Measurements from ENCODE around the gene TGFBR3L. TPM values are rescaled to one million over a fixed set of nuclear protein-coding genes. Genes with fewer than 3 reads are reported as not detected.

TGFBR3L gene
- total RNA-seq, 2 experiments from 2014 or later = 0.13 to 0.61 TPM

GRCh38 chr19:7933411-7933810 lies 18.8 kb downstream of the TGFBR3L start:
- Histone ChIP-seq H3K9me2 (ENCODE audit: insufficient read depth, low read length) (no peaks in the 10 kb centered on the region), H3K4me1 (ENCODE audit: insufficient read depth, low read length, poor library complexity, severe bottlenecking) (no peaks in the 10 kb centered on the region), H2AFZ (ENCODE audit: low read length) (no peak overlapping the region), H3K4me2 (ENCODE audit: low read length) (no peak overlapping the region), H4K20me1 (ENCODE audit: insufficient read depth, low read length) (no peaks in the 10 kb centered on the region), H3K36me3 (ENCODE audit: insufficient read depth, low read length) (peaks cover 84% of the 10 kb centered on the region), H3K27ac (ENCODE audit: low read depth, low read length, poor library complexity, severe bottlenecking) (no peak overlapping the region), H3K79me2 (ENCODE audit: insufficient read depth, low read depth, low read length) (no peaks in the 10 kb centered on the region), H3K4me3 (ENCODE audit: low read depth, low read length, poor library complexity, severe bottlenecking) (no peak overlapping the region), H3K9me3 (ENCODE audit: low read length) (no peaks in the 10 kb centered on the region)
- no TSS peak for BruUV-seq (replicated peaks)
- ChIA-PET CTCF (ENCODE audit: unreplicated experiment) (no interaction called here), POLR2A (no interaction called here)
- DNase-seq (ENCODE audit: low spot score) = no peak
- intact Hi-C loops (cut with micrococcal nuclease; ENCODE audit: unreplicated experiment) = no loop called here
- TF ChIP-seq CTCF (conservative IDR thresholded peaks at IDR 0.05; ENCODE audit: low read length) (peak; percentile 58), EZH2phosphoT487 (IDR thresholded peaks at IDR 0.05; ENCODE audit: borderline replicate concordance, low read depth, low read length) (no peak)

GRCh38 chr19:7933828-7934725 lies 19.4 kb downstream of the TGFBR3L start:
- peaks cover 90% of the 10 kb centered on the region for H3K36me3 ChIP-seq (ENCODE audit: insufficient read depth, low read length)
- H3K9me2 ChIP-seq (ENCODE audit: insufficient read depth, low read length) = no peaks in the 10 kb centered on the region
- no peak overlapping the region for H2AFZ ChIP-seq (ENCODE audit: low read length)
- TF ChIP-seq EZH2phosphoT487 (IDR thresholded peaks at IDR 0.05; ENCODE audit: borderline replicate concordance, low read depth, low read length) = no peak
- no peak; the same call in 1 of the 2 replicates for TF ChIP-seq CTCF (conservative IDR thresholded peaks at IDR 0.05; ENCODE audit: low read length)
- intact Hi-C loops (cut with micrococcal nuclease; ENCODE audit: unreplicated experiment) = no loop called here
- POLR2A ChIA-PET = interaction anchor here (1.0 kb wide), 1 partner anchor 10 kb away, joined by 4 read pairs; no protein-coding TSS in a partner anchor
- no peak overlapping the region for H3K4me3 ChIP-seq (ENCODE audit: low read depth, low read length, poor library complexity, severe bottlenecking)
- no peak overlapping the region for H3K27ac ChIP-seq (ENCODE audit: low read depth, low read length, poor library complexity, severe bottlenecking)
- CTCF ChIA-PET (ENCODE audit: unreplicated experiment) = no interaction called here
- no peaks in the 10 kb centered on the region for H3K9me3 ChIP-seq (ENCODE audit: low read length)
- H3K4me1 ChIP-seq (ENCODE audit: insufficient read depth, low read length, poor library complexity, severe bottlenecking) = no peaks in the 10 kb centered on the region
- BruUV-seq (replicated peaks) = no TSS peak
- no peaks in the 10 kb centered on the region for H3K79me2 ChIP-seq (ENCODE audit: insufficient read depth, low read depth, low read length)
- DNase-seq (ENCODE audit: low spot score) = no peak
- no peaks in the 10 kb centered on the region for H4K20me1 ChIP-seq (ENCODE audit: insufficient read depth, low read length)
- no peak overlapping the region for H3K4me2 ChIP-seq (ENCODE audit: low read length)

GRCh38 chr19:7934766-7935165 lies 20.1 kb downstream of the TGFBR3L start:
- CTCF ChIA-PET (ENCODE audit: unreplicated experiment) = no interaction called here
- POLR2A ChIA-PET = interaction anchor here (1.0 kb wide), 1 partner anchor 10 kb away, joined by 4 read pairs; no protein-coding TSS in a partner anchor
- Histone ChIP-seq H3K4me2 (ENCODE audit: low read length) (no peak overlapping the region), H3K27ac (ENCODE audit: low read depth, low read length, poor library complexity, severe bottlenecking) (no peak overlapping the region), H3K79me2 (ENCODE audit: insufficient read depth, low read depth, low read length) (no peaks in the 10 kb centered on the region), H3K9me3 (ENCODE audit: low read length) (no peaks in the 10 kb centered on the region), H3K36me3 (ENCODE audit: insufficient read depth, low read length) (peaks cover 94% of the 10 kb centered on the region), H2AFZ (ENCODE audit: low read length) (no peak overlapping the region), H4K20me1 (ENCODE audit: insufficient read depth, low read length) (no peaks in the 10 kb centered on the region), H3K9me2 (ENCODE audit: insufficient read depth, low read length) (no peaks in the 10 kb centered on the region), H3K4me3 (ENCODE audit: low read depth, low read length, poor library complexity, severe bottlenecking) (no peak overlapping the region), H3K4me1 (ENCODE audit: insufficient read depth, low read length, poor library complexity, severe bottlenecking) (no peaks in the 10 kb centered on the region)
- no TSS peak for BruUV-seq (replicated peaks)
- intact Hi-C loops (cut with micrococcal nuclease; ENCODE audit: unreplicated experiment) = no loop called here
- TF ChIP-seq EZH2phosphoT487 (IDR thresholded peaks at IDR 0.05; ENCODE audit: borderline replicate concordance, low read depth, low read length) (no peak), CTCF (conservative IDR thresholded peaks at IDR 0.05; ENCODE audit: low read length) (no peak)
- no peak for DNase-seq (ENCODE audit: low spot score)

Data from OCI-LY7 (cell line).